Activated CD4-positive, alpha-beta T cell treated with anti-CD3 and anti-CD28 coated beads, Interleukin-2, Interleukin-4, amounts not matched to agents 100 ng/mL and 50 ng/mL, durations not matched to agents 16 hours and 8 hours (primary cell): ENCODE results near the gene PCDH9.
"Not testable (repeated sequence)": the region's sequence is repeated elsewhere in the genome, so short reads cannot be mapped to it uniquely, and the experiment has no call there.

Source experiments
- DNase-seq: peaks from one replicate; pipeline ENCODE4 v3.0.0-alpha.2; 2020; ENCODE audit warnings: low spot score

Gene PCDH9

GRCh38 chr13:66259426-66259825 lies 970.7 kb downstream of the PCDH9 start:
- not testable (repeated sequence) for DNase-seq
